LNCaP clone FGC (cell line): ENCODE results near the gene LPAR1.

Experiments used
- DNase-seq: peaks from one replicate; pipeline ENCODE4 v3.0.0-alpha.2; 2011; ENCODE audit warnings: low read depth
- H3K4me3 ChIP-seq: 2 replicates; pipeline ENCODE4 v1.5.1; 2011; ENCODE audit warnings: mild to moderate bottlenecking, low read depth, low read length, control low read depth
- TF ChIP-seq, protein P1 (sequence below): IDR thresholded peaks from 2 replicates; pipeline ENCODE4 v1.5.1; 2012; ENCODE audit warnings: mild to moderate bottlenecking; ENCODE audit not compliant: control insufficient read depth, insufficient read depth; ENCODE audit errors: extremely low read depth

Gene LPAR1

DNA sequence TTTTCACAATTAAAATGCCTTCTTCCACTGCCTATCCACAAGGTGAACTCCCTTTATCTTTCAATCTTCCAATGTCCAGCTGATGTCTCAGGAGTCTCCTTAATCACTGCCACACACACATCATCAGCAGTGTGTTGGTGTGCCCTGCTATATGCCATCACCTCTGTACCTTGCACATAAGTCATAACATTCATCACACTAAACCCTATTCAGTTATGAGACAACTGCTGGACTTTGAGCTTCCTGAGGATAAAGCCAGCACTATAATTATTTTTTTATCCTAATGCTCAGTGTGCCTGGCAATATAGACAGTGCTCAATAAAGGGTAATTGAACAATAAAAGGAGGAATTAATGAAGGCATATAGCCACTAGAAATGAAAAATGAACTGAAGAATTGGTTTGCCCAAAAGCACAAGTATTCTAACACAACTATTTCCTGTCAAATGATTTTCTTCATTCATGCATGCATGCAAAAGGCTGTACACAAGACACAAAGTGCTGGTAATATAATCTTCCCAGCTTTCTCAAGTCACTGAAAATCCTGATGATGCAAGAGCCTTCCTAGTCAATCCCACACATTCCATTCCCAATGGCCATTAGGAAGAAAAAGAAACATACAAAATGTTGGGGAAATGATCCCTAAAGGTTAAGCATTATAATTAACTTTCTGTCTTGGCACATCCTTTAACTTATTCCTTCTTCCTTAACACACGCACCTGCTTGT is 32.4 kb downstream of the LPAR1 start:
- TF ChIP-seq, protein P1, sequence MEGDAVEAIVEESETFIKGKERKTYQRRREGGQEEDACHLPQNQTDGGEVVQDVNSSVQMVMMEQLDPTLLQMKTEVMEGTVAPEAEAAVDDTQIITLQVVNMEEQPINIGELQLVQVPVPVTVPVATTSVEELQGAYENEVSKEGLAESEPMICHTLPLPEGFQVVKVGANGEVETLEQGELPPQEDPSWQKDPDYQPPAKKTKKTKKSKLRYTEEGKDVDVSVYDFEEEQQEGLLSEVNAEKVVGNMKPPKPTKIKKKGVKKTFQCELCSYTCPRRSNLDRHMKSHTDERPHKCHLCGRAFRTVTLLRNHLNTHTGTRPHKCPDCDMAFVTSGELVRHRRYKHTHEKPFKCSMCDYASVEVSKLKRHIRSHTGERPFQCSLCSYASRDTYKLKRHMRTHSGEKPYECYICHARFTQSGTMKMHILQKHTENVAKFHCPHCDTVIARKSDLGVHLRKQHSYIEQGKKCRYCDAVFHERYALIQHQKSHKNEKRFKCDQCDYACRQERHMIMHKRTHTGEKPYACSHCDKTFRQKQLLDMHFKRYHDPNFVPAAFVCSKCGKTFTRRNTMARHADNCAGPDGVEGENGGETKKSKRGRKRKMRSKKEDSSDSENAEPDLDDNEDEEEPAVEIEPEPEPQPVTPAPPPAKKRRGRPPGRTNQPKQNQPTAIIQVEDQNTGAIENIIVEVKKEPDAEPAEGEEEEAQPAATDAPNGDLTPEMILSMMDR = no peak
- no peak overlapping the region for H3K4me3 ChIP-seq
- no peak for DNase-seq

DNA sequence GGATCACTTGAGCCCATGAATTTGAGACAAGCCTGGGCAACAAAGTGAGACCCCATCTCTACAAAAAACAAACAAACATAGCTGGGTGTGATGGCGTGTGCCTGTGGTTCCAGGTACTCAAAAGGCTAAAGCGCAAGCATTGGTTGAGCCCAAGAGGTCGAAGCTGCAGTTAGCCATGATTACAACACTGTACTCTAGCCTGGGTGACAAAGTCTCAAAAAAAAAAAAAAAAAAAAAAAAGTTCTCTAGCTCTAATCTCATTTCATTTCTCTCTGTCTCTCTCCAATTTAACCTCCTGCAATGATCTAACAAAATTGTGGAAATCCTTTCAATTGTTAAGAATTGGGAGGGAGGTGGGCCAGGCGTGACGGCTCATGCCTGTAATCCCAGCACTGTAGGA is 33.3 kb downstream of the LPAR1 start:
- TF ChIP-seq, protein P1 = no peak
- DNase-seq = no peak
- H3K4me3 ChIP-seq = no peak overlapping the region

DNA sequence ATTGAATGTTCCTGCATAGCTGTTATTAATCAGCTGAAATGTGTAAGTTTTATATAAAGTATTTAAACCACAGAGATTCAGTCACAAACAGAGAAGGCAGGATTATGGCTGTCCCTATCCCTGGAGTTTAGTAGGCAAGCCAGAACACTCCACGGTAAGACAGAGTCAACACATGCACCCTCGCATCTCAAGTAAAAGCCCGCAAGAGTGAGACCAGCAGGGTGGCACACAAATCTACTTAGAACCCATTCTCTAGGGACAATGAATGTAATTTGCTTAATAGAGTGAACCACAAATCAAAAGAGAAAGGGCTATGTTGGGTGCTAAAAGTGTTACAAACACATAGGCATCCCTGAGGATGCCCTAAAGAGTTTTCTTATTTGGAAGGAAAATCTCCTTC is 35.1 kb downstream of the LPAR1 start:
- DNase-seq = no peak
- no peak overlapping the region for H3K4me3 ChIP-seq
- TF ChIP-seq, protein P1 = no peak

DNA sequence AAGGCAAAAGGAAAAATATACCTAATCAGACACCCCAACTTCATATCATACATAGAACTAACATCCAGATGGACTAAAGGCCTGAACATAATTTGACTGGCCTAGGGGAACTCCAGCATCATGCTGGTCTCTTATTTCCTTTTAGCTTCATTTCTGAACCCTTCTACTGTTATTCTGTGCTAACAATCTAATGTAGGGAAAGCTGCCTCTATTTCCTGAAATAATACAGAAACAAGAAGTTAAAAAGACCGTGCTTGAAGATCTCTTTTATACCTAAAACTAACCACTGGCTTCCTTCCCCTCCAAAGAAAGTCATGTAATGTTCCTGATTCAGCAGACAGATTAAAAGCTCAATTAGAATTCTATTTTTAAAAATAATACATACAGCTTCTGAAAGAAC is 36.7 kb downstream of the LPAR1 start:
- H3K4me3 ChIP-seq = no peak overlapping the region
- DNase-seq = no peak
- TF ChIP-seq, protein P1 = no peak

DNA sequence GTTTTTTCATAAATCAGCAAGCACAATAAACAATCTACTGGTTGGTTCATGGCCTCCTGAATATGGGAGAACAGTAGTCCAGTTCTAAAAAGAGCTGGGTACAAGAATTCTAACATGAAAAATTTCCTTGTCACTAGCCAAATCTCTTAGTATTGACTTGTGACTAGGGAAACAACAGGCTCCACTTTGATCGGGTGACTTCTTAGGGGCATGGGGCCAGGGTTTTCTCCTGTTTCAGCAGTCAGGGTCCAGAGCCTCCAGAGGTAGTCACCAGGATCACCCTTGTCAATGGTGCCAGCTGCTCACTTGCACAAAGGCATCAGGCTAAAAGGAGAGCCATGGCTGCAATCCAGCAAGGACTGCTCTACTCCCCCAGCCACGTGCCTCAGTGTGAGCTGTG is 38.1 kb downstream of the LPAR1 start:
- TF ChIP-seq, protein P1 = no peak
- DNase-seq = no peak
- H3K4me3 ChIP-seq = no peak overlapping the region

DNA sequence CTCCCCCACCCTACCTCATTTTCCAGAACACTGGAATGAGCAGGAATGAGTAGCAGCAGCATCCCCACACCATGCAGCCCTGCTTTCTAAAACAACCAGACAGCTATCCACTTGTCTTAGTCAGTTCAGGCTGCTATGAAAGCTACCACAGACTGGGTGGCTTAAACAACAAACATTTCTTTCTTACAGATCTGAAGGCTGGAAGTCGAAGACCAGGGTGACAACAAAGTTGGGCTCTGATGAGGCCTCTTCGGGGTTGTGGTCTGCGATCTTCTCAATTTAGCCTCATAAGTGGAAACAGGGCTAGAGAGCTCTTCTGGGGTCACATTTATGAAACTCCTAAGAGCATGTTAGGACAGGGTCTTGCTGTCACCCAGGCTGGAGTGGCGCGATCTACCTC is 38.9 kb downstream of the LPAR1 start:
- no peak for DNase-seq
- TF ChIP-seq, protein P1 = no peak
- no peak overlapping the region for H3K4me3 ChIP-seq

DNA sequence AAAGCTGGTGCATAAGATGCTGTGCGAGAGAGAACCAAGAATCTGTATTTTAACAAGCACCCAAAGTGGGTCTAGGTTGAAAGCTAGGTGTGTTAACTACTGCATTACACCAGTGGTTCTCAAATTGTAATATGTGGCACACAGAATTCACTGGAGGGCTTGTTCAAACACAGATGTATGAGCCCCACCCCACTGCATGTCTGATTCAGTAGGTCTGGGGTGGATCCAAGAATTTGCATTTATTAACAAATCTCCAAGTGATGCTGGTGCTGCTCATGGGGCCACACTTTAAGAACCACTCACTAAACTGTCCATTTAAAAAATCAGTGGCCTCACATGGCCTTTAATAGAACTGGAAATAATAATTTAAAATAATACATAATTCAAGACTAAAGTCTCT is 40.4 kb downstream of the LPAR1 start:
- no peak for DNase-seq
- H3K4me3 ChIP-seq = no peak overlapping the region
- TF ChIP-seq, protein P1 = no peak
